PC-9 (cell line): ENCODE data around the gene SLC12A6.

Experiments used
- CTCF ChIP-seq: fragments of 200-600 bp; sonication (generic); conservative IDR thresholded peaks from 2 replicates; pipeline ENCODE4 v1.6.1; 2017; ENCODE audit warnings: mixed run types, antibody characterized with exemption, mild to moderate bottlenecking, moderate library complexity
- EZH2 ChIP-seq: fragments of 200-600 bp; sonication (generic); IDR thresholded peaks from 2 replicates; pipeline ENCODE4 v1.8.0; 2017; ENCODE audit warnings: antibody characterized with exemption, low read depth

DNA sequence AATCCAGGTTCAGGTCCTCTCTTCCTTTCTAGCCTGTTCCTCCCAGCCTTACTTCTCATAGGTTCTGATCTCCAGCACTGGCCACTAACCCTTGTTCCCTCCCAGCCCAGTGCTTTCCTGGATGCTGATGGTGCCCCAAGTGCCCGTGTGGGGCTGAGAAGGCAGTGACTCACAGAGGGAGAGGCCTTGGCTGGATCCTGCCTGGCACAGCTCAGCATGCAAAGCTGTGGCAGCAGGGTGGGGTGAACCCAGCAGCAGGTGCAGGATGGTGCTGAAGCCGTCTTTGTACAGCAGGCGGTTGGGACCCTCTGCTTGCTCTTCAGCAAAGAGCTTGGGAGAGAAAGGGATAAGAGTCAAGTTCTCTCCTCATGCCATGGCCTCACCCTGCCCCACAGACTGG lies 21.8 kb upstream of the SLC12A6 start:
- no peak for TF ChIP-seq CTCF
- TF ChIP-seq EZH2: no peak
